Thyroid gland (tissue), 4 donors: Measurements from ENCODE around the gene PKD1.

Experiments
- CTCF ChIP-seq, 6 experiments: fragments of 200-600 bp in 3 of 6; fragments of 450-650 bp in 3 of 6; sonication (generic) in 3 of 6; IDR thresholded peaks; one replicate each; pipeline ENCODE4 v1.5.1; 2016 to 2019; ENCODE audit warnings: antibody characterized with exemption in 6 of 6, mild to moderate bottlenecking in 2 of 6, inconsistent platforms in 1 of 6, moderate library complexity in 1 of 6
- POLR2A ChIP-seq, 2 donors: fragments of 450-650 bp; IDR thresholded peaks; one replicate each; pipeline ENCODE4 v1.6.1; 2017; ENCODE audit warnings: antibody characterized with exemption in 2 of 2, mild to moderate bottlenecking in 2 of 2, moderate library complexity in 1 of 2

DNA sequence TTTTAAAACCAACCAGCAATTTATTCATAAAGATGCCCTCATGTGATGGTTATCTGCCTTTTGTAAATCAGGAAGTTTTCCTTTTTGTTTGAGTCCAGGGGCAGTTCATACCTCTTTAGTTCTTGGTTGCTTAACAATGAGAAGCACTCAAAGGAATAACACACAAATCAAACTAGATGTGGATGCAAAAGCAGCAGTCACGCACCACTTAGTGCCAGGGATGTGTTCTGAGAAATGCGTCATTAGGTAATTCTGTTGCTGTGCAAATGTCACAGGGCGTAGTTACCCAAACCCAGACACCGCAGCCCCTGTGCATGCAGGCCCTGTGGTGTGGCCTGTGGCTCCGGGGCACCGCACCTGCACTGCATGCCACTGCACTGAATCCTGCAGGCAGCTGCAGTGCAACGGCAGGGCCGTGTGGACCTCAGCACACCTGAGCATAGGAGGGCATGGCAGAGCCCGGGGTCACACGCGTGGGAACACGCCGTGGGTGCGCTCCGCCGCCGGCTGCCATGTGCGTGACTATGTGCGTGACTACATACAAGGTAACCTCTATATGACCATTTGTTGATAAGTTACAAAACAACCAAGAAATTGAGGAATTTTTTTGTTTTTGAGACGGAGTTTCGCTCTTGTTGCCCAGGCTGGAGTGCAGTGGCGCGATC lies 39.6 kb downstream of the PKD1 start:
- TF ChIP-seq POLR2A (IDR thresholded peaks at IDR 0.05) = no peak
- no peak for TF ChIP-seq CTCF (IDR thresholded peaks at IDR 0.05)
